Spleen (tissue), 11 donors: Measurements from ENCODE around the gene GMDS. TPM values are rescaled to one million over a fixed set of nuclear protein-coding genes. Genes with fewer than 3 reads are reported as not detected.

Experiments
- DNase-seq: peaks from one replicate; pipeline ENCODE4 v3.0.0-alpha.2; 2020
- H3K27ac ChIP-seq, 8 donors: fragments of 200-600 bp; sonication (generic) in 7 of 8; 1 replicate in 4 of 8; 2 replicates in 4 of 8; pipeline versions ENCODE4 v1.5.0 to v1.8.0; 2016 to 2021; ENCODE audit warnings: inconsistent platforms in 4 of 8, mild to moderate bottlenecking in 4 of 8, moderate library complexity in 1 of 8
- H3K27me3 ChIP-seq, 7 donors: fragments of 200-600 bp; sonication (generic) in 6 of 7; replicated peaks in 1 of 7; 1 replicate in 4 of 7; 2 replicates in 3 of 7; pipeline versions ENCODE4 v1.5.0 to v1.8.0; 2016 to 2021; ENCODE audit warnings: inconsistent platforms in 3 of 7, mild to moderate bottlenecking in 1 of 7
- H3K36me3 ChIP-seq, 6 donors: fragments of 200-600 bp; sonication (generic) in 5 of 6; 1 replicate in 4 of 6; 2 replicates in 2 of 6; pipeline versions ENCODE4 v1.5.0 to v1.8.0; 2016 to 2021; ENCODE audit warnings: inconsistent platforms in 2 of 6
- H3K4me1 ChIP-seq, 6 donors: fragments of 200-600 bp; sonication (generic) in 5 of 6; 1 replicate in 3 of 6; 2 replicates in 3 of 6; pipeline versions ENCODE4 v1.5.0 to v1.8.0; 2016 to 2021; ENCODE audit warnings: inconsistent platforms in 3 of 6
- H3K4me3 ChIP-seq, 8 donors: fragments of 200-600 bp; sonication (generic) in 7 of 8; 1 replicate in 4 of 8; 2 replicates in 4 of 8; pipeline versions ENCODE4 v1.5.0 to v1.8.0; 2016 to 2021; ENCODE audit warnings: inconsistent platforms in 4 of 8, mild to moderate bottlenecking in 4 of 8, moderate library complexity in 2 of 8
- H3K9me3 ChIP-seq, 8 donors: fragments of 200-600 bp; sonication (generic) in 7 of 8; 1 replicate in 4 of 8; 2 replicates in 4 of 8; pipeline versions ENCODE4 v1.5.0 to v1.8.0; 2016 to 2021; ENCODE audit warnings: inconsistent platforms in 4 of 8
- CTCF ChIP-seq, 11 experiments: fragments of 200-600 bp in 7 of 11; fragments of 450-650 bp in 4 of 11; sonication (generic) in 4 of 11; IDR thresholded peaks in 8 of 11; conservative IDR thresholded peaks in 3 of 11; 1 replicate in 7 of 11; 2 replicates in 4 of 11; pipeline versions ENCODE4 v1.4.0 to v1.8.0; 2016 to 2021; ENCODE audit warnings: antibody characterized with exemption in 11 of 11, inconsistent platforms in 4 of 11, mild to moderate bottlenecking in 1 of 11
- POLR2A ChIP-seq, 3 donors: fragments of 450-650 bp; IDR thresholded peaks; one replicate each; pipeline ENCODE4 v1.5.1; 2017; ENCODE audit warnings: antibody characterized with exemption in 3 of 3, mild to moderate bottlenecking in 1 of 3
- POLR2AphosphoS5 ChIP-seq, 3 donors: sonication (generic); formaldehyde crosslinking; IDR thresholded peaks; one replicate each; pipeline ENCODE4 v1.5.1; 2017; ENCODE audit warnings: antibody characterized with exemption in 3 of 3
- WGBS, 5 donors: extraction: QIAGEN DNeasy Blood & Tissue Kit in 3 of 5; methylation state at CpG; one replicate each; pipeline versions ENCODE4 v1.1.5 to v1.1.7; 2013 to 2018; 5-methylcytosine and 5-hydroxymethylcytosine counted together
- intact Hi-C: fragments of 100-400 bp; cut with DNase I; formaldehyde crosslinking; loops from one replicate; pipeline ENCODE4 v1.15.0; 2023; ENCODE audit warnings: low total_unique reads
- polyA plus RNA-seq, 3 donors: library from polyadenylated mRNA; stranded (reverse); fragments of 200-250 nt; gene quantifications; one replicate each; pipeline ENCODE4 v1.2.1, GENCODE V29; 2013
- total RNA-seq, 7 donors: library from RNA; depleted of rRNA in 3 of 7; stranded (reverse); fragments of >200 nt in 3 of 7; fragmentation: NEBNext Ultra II Directional in 4 of 7; extraction: Animal tissue kit (Norgen Biotek cat#: 25700) in 4 of 7; gene quantifications; one replicate each; pipeline versions ENCODE4 v1.1.0 to v1.2.1, GENCODE V29; 2016 to 2021
- donor health status: healthy with polysubstance abuse.
- donor health status: DM: no; HTN: no; CAD: no; lungs with moderate emphysema.
- donor health status: DM: no; HTN: no; CAD: no.
- donor health status: Bipolar disorder and iron deficiency.
- donor health status: healthy.
- donor health status: DM: no; HTN: no; CAD: no.
- donor health status: DM: yes; HTN: yes; CAD: no.

Gene GMDS
- total and polyA plus RNA-seq, 10 donors: 9.1 to 30.8 (median 17.7) TPM

- intact Hi-C loops: no loop called here
- TF ChIP-seq POLR2A (IDR thresholded peaks at IDR 0.05) (no peak), CTCF (IDR thresholded peaks at IDR 0.05 in 8 of 11, conservative IDR thresholded peaks at IDR 0.05 in 3 of 11) (no peak), POLR2AphosphoS5 (IDR thresholded peaks at IDR 0.05) (no peak)
- no peaks in the 10 kb centered on the region for H3K9me3 ChIP-seq
- H3K27ac ChIP-seq: no peak overlapping the region
- no peaks in the 10 kb centered on the region for H3K4me1 ChIP-seq
- no peak for DNase-seq
- WGBS, 5 donors: 74 to 92% (median 91%) methylated on average over 3 of the region's 3 CpGs
- H3K36me3 ChIP-seq: no peaks in the 10 kb centered on the region
- H3K4me3 ChIP-seq: no peak overlapping the region
- H3K27me3 ChIP-seq: no peaks in the 10 kb centered on the region
Observed at GRCh38 chr6:2205396-2205795, 40.0 kb downstream of the GMDS start.

- Histone ChIP-seq H3K36me3 (no peaks in the 10 kb centered on the region), H3K27ac (no peak overlapping the region), H3K4me1 (no peaks in the 10 kb centered on the region), H3K27me3 (no peaks in the 10 kb centered on the region), H3K4me3 (no peak overlapping the region), H3K9me3 (no peaks in the 10 kb centered on the region)
- no peak for DNase-seq
- WGBS, 5 donors: 80 to 91% (median 86%) methylated on average over 2 of the region's 2 CpGs
- TF ChIP-seq POLR2A (IDR thresholded peaks at IDR 0.05) (no peak), POLR2AphosphoS5 (IDR thresholded peaks at IDR 0.05) (no peak), CTCF (IDR thresholded peaks at IDR 0.05 in 8 of 11, conservative IDR thresholded peaks at IDR 0.05 in 3 of 11) (no peak)
- intact Hi-C loops: no loop called here
Observed at GRCh38 chr6:2204272-2204671, 41.1 kb downstream of the GMDS start.

- 57 to 74% (median 60%) methylated on average over 3 of the region's 3 CpGs for WGBS, 5 donors
- no peak for DNase-seq
- H3K9me3 ChIP-seq: no peaks in the 10 kb centered on the region
- H3K4me3 ChIP-seq: no peak overlapping the region
- intact Hi-C loops: no loop called here
- TF ChIP-seq CTCF (IDR thresholded peaks at IDR 0.05 in 8 of 11, conservative IDR thresholded peaks at IDR 0.05 in 3 of 11) (no peak), POLR2A (IDR thresholded peaks at IDR 0.05) (no peak), POLR2AphosphoS5 (IDR thresholded peaks at IDR 0.05) (no peak)
- H3K27ac ChIP-seq: no peak overlapping the region
- H3K4me1 ChIP-seq: no peaks in the 10 kb centered on the region
- H3K36me3 ChIP-seq: no peaks in the 10 kb centered on the region
- H3K27me3 ChIP-seq: no peaks in the 10 kb centered on the region
Observed at GRCh38 chr6:2203264-2203663, 42.1 kb downstream of the GMDS start.

- Histone ChIP-seq H3K9me3 (no peaks in the 10 kb centered on the region), H3K27ac (no peak overlapping the region), H3K4me1 (peaks cover 0 to 18% (median 5%) of the 10 kb centered on the region in 6 donors), H3K36me3 (no peaks in the 10 kb centered on the region), H3K27me3 (no peaks in the 10 kb centered on the region), H3K4me3 (no peak overlapping the region)
- 81 to 93% (median 89%) methylated on average over 4 of the region's 4 CpGs for WGBS, 5 donors
- TF ChIP-seq POLR2A (IDR thresholded peaks at IDR 0.05): no peak
- TF ChIP-seq CTCF (IDR thresholded peaks at IDR 0.05 in 8 of 11, conservative IDR thresholded peaks at IDR 0.05 in 3 of 11): no peak
- TF ChIP-seq POLR2AphosphoS5 (IDR thresholded peaks at IDR 0.05): no peak
- intact Hi-C loops: loop anchor here (2.0 to 10.0 kb wide), 2 partner anchors 437 to 593 kb away; no protein-coding TSS in a partner anchor
- DNase-seq: no peak
Observed at GRCh38 chr6:2197984-2198383, 47.4 kb downstream of the GMDS start.
